H1 (cell line): ENCODE data around the gene RPA3.

Experiments
- NANOG ChIP-seq: IDR thresholded peaks from 2 replicates; pipeline ENCODE4 v1.6.1; 2011; ENCODE audit warnings: low read length, low read depth, mild to moderate bottlenecking, inconsistent platforms; ENCODE audit not compliant: insufficient read depth, poor library complexity, severe bottlenecking
- POLR2A ChIP-seq, 2 experiments: IDR thresholded peaks; 1 replicate in 1 of 2; 2 replicates in 1 of 2; pipeline ENCODE4 v1.6.1; 2011; ENCODE audit warnings: low read depth in 2 of 2, low read length in 2 of 2, mild to moderate bottlenecking in 2 of 2; ENCODE audit errors: control extremely low read depth in 1 of 2
- POLR2AphosphoS5 ChIP-seq: IDR thresholded peaks from 2 replicates; pipeline ENCODE4 v1.6.1; 2011; ENCODE audit warnings: low read depth, low read length
- POU5F1 ChIP-seq: IDR thresholded peaks from 2 replicates; pipeline ENCODE4 v1.6.1; 2011; ENCODE audit warnings: low read depth, mild to moderate bottlenecking, low read length, moderate library complexity
- RFX5 ChIP-seq: IDR thresholded peaks from 2 replicates; pipeline ENCODE4 v1.6.1; 2011; ENCODE audit warnings: low read depth, low read length, improper control_type of control experiment, borderline replicate concordance
- TAF1 ChIP-seq: IDR thresholded peaks from 2 replicates; pipeline ENCODE4 v1.6.1; 2011; ENCODE audit warnings: mild to moderate bottlenecking, low read depth, low read length
- TF ChIP-seq, protein P1 (sequence below), 3 experiments: IDR thresholded peaks; 1 replicate in 2 of 3; 2 replicates in 1 of 3; pipeline versions ENCODE4 v1.5.1 to v1.6.1; 2011; ENCODE audit warnings: low read length in 3 of 3, mild to moderate bottlenecking in 3 of 3, inconsistent platforms in 2 of 3, low read depth in 1 of 3, moderate library complexity in 1 of 3; ENCODE audit not compliant: insufficient read depth in 1 of 3; ENCODE audit errors: control extremely low read depth in 1 of 3

DNA sequence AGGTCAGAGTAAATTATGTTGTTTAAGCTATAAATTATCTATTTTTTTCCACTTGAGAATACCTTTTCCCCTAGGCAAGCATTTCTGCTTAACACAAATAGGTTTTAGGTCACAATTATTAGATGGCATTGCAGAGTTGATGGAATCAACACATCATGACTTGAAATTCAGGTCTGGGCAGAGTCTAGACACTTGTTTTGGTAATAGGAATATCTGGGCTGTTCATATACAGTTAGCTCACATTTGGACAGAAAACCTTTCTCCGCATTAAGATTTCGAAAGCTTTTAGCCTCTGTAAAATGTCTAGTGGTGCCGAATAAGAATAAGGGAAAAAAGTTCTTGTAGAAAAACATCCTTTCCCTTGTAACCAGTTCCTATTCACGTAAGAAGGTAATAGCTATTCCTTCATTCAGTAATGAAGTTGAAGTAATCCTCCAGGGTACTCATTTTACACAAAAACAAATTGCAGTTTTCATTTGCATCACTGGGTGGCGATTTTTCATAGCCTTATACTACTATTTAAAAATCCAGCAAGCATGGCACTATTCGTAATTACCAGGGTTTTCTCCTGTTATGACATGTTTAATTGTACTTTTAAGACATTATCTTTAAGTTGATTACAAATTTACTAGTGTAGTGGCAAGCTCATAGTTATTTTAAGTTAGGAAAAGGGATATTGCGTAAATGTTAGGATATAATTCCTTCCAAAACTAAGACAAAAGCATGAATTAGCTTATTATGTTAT lies 37.0 kb downstream of the RPA3 start:
- TF ChIP-seq, protein P1, sequence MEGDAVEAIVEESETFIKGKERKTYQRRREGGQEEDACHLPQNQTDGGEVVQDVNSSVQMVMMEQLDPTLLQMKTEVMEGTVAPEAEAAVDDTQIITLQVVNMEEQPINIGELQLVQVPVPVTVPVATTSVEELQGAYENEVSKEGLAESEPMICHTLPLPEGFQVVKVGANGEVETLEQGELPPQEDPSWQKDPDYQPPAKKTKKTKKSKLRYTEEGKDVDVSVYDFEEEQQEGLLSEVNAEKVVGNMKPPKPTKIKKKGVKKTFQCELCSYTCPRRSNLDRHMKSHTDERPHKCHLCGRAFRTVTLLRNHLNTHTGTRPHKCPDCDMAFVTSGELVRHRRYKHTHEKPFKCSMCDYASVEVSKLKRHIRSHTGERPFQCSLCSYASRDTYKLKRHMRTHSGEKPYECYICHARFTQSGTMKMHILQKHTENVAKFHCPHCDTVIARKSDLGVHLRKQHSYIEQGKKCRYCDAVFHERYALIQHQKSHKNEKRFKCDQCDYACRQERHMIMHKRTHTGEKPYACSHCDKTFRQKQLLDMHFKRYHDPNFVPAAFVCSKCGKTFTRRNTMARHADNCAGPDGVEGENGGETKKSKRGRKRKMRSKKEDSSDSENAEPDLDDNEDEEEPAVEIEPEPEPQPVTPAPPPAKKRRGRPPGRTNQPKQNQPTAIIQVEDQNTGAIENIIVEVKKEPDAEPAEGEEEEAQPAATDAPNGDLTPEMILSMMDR (IDR thresholded peaks at IDR 0.05; ENCODE audit: control extremely low read depth in 1 of 3, insufficient read depth in 1 of 3, low read depth in 1 of 3, low read length in 3 of 3) = peak in 1 of 3 experiments; percentile 33; a peak in 2 of 4 replicates
- TF ChIP-seq POLR2A (IDR thresholded peaks at IDR 0.05; ENCODE audit: control extremely low read depth in 1 of 2, low read depth in 2 of 2, low read length in 2 of 2) (no peak), POU5F1 (no peak), RFX5 (no peak), TAF1 (no peak), POLR2AphosphoS5 (no peak), NANOG (no peak)
